HT1080 (cell line): Measurements from ENCODE around the gene CDX2. TPM values are rescaled to one million over a fixed set of nuclear protein-coding genes. Genes with fewer than 3 reads are reported as not detected.

Source experiments
- DNase-seq: peaks from one replicate; pipeline ENCODE4 v3.0.0-alpha.2; 2015; ENCODE audit warnings: low read depth
- small RNA-seq: library from RNA; depleted of rRNA; stranded (forward); fragments of <200 nt; gene quantifications from one replicate; pipeline ENCODE3, GENCODE V24; 2014
- total RNA-seq: library from RNA; depleted of rRNA; stranded (reverse); fragments of >200 nt; shearing (Covaris generic); gene quantifications from 2 replicates; pipeline ENCODE4 v1.2.3, GENCODE V29; 2014; rRNA removed

The CDX2 gene
- total RNA-seq, 1 experiment from 2014 or later: not detected

GRCh38 chr13:27918918-27919658, 50.0 kb downstream of the CDX2 start:
- no peak for DNase-seq

- no peak for DNase-seq
Observed at GRCh38 chr13:27918041-27918917, 50.8 kb downstream of the CDX2 start.

- DNase-seq: no peak
Observed at GRCh38 chr13:27917121-27917947, 51.8 kb downstream of the CDX2 start.

- DNase-seq: peak; percentile 57
Observed at GRCh38 chr13:27915301-27916207, 53.6 kb downstream of the CDX2 start.

GRCh38 chr13:27913160-27913559, 56.0 kb downstream of the CDX2 start:
- no peak for DNase-seq

GRCh38 chr13:27911521-27911920, 57.6 kb downstream of the CDX2 start:
- no peak for DNase-seq

Small RNAs within 50 kb of the gene (small RNA-seq; reads per million reads assigned to genes)
- gene ATP5F1EP2 (not detected), gene RN7SL272P (not detected)

Other genes starting within 250 kb of the CDX2 start
- gene GSX1, start 176.8 kb downstream of the CDX2 start, total RNA-seq: not detected in 2 replicates
- gene PDX1, start 49.3 kb downstream of the CDX2 start, total RNA-seq: not detected in 2 replicates
- not detected in 2 replicates for gene URAD, start 19.4 kb upstream of the CDX2 start, total RNA-seq
- gene FLT3, start 131.3 kb upstream of the CDX2 start, total RNA-seq: not detected in 2 replicates
- gene PAN3, start 169.2 kb upstream of the CDX2 start, total RNA-seq: 8.1 and 14.1 TPM in 2 replicates